Activated naive CD8-positive, alpha-beta T cell treated with anti-CD3 and anti-CD28 coated beads, Interleukin-2, amount 50 U/mL, for 24 hours (primary cell): ENCODE data around the gene KRT13.
A peak's percentile ranks its signal among the peaks of the same experiment; 100 is the strongest.

Experiments used
- ATAC-seq: fragments of 150-1000 bp; cut with Tn5 transposase; one replicate; pipeline ENCODE4 v1.10.0; 2021
- DNase-seq: peaks from one replicate; pipeline ENCODE4 v3.0.0; 2021
- H3K27ac Mint-ChIP-seq: one replicate; pipeline ENCODE4 v1.8.0; 2021; ENCODE audit warnings: mild to moderate bottlenecking, mixed read lengths
- H3K27me3 Mint-ChIP-seq: one replicate; pipeline ENCODE4 v1.8.0; 2021; ENCODE audit warnings: mixed read lengths
- H3K36me3 Mint-ChIP-seq: one replicate; pipeline ENCODE4 v1.8.0; 2021; ENCODE audit warnings: low read depth, mixed read lengths
- H3K4me1 Mint-ChIP-seq: one replicate; pipeline ENCODE4 v1.8.0; 2021; ENCODE audit warnings: mixed read lengths
- H3K4me3 Mint-ChIP-seq: one replicate; pipeline ENCODE4 v1.8.0; 2021; ENCODE audit warnings: mild to moderate bottlenecking, moderate library complexity, mixed read lengths
- H3K9me3 Mint-ChIP-seq: one replicate; pipeline ENCODE4 v1.8.0; 2021; ENCODE audit warnings: mixed read lengths

The KRT13 gene

DNA sequence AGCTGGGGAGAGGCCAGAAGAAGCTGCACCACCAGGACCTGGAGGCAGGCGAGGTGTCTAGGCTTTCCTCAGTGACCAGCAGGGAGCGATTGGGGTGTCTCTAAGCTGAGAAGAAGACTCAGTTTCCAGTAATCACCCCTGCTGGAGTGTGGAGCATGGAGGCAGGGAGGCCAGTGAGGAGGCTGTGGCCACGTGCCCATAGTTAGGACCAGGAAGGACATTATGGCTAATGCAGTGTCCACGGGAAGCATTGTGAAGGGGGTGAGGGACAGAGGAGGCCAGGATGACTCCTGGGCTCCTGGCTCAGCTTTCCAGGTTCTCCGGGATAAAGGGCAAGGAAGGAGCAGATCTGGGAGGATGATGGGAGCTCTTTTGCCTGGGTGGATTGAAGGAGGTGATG lies 5.7 kb downstream of the KRT13 start:
- Mint-ChIP-seq H3K4me1 (peaks cover 10% of the 10 kb centered on the region), H3K27ac (no peak overlapping the region), H3K4me3 (no peak overlapping the region), H3K9me3 (no peaks in the 10 kb centered on the region), H3K27me3 (peaks cover 2% of the 10 kb centered on the region), H3K36me3 (no peaks in the 10 kb centered on the region)
- ATAC-seq = no peak
- DNase-seq = no peak

DNA sequence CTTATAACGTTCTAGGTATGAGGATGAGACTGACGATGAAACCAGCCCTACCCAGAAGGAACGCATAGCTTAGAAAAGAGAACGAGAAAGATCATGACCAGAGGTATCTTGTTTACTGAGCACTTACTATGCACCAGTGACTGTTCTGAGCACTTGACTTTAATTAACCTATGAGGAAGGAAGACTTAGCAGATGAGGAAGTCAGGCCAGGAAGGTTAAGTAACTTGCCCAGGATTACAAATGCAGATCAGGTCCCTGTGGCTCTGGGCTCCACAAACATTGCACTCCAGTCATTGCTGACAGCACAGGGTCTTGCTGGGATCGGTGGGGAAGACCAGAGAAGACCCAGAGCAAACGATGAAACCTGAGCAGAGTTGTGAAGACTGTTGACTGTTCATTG lies 7.1 kb downstream of the KRT13 start:
- no peak for DNase-seq
- H3K4me3 Mint-ChIP-seq = no peak overlapping the region
- ATAC-seq = no peak
- H3K9me3 Mint-ChIP-seq = no peaks in the 10 kb centered on the region
- no peaks in the 10 kb centered on the region for H3K36me3 Mint-ChIP-seq
- peaks cover 2% of the 10 kb centered on the region for H3K27me3 Mint-ChIP-seq
- H3K4me1 Mint-ChIP-seq = peaks cover 10% of the 10 kb centered on the region
- H3K27ac Mint-ChIP-seq = no peak overlapping the region

DNA sequence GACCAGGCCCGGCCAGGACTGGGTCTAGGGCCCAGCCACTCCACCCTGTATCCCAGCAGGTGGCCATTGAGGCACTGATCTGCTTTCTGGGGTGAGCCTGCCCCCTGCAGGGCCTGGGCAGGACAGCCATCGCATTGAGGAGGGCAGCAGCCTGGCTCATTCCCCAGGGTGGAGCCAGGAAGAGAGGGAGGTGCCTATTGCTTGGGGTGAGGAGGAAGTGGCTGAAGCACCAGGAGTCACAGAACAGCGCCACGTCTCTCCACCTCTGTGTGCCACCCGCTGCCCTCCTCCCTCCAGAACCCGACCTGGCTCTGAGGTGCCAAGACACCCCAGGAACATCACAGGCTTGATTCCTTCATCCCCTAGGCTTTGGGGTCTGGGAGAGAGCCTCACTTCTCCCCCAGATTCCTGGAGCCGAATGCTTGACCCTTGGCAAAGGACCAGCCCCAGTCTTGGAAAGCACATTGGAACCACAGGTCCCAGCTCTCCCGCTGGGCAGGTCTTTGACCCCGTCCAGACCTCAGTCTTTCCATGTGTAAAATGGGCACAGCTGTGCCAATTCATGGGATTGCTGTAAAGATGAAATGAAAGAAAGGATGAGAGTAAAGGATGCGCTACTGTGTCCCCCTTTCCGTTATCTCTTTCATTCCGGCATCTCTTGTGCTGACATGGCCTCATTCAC lies 8.5 kb downstream of the KRT13 start:
- H3K27me3 Mint-ChIP-seq = peaks cover 2% of the 10 kb centered on the region

DNA sequence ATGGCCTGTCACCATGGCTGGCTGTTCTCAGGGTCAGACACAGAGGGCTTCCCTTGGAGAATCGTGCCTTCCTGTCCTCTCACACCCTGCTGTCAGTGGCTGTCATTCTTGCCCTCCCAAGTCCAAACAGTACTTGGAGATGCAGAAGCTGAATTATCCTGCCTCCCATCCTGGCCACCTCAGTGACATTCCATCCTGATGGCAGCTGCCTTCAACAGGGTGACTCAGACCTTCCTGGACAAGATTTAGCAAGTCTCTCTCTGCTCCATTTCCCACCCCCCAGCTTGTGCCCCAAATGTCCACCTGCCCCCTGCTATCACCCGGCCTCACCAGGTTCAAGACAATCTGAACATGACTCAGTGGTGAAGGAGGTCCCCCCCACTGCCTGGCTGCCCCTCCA lies 10.9 kb downstream of the KRT13 start:
- Mint-ChIP-seq H3K27me3 (peaks cover 2% of the 10 kb centered on the region), H3K27ac (no peak overlapping the region), H3K9me3 (no peaks in the 10 kb centered on the region), H3K36me3 (no peaks in the 10 kb centered on the region), H3K4me3 (no peak overlapping the region), H3K4me1 (peaks cover 11% of the 10 kb centered on the region)
- DNase-seq (no peak), ATAC-seq (no peak)

More for the DNA sequence above, 8.5 kb downstream of the KRT13 start:
- peak; percentile 67 for DNase-seq
- Mint-ChIP-seq H3K4me1 (peaks cover 10% of the 10 kb centered on the region), H3K36me3 (no peaks in the 10 kb centered on the region), H3K4me3 (no peak overlapping the region), H3K27ac (no peak overlapping the region), H3K9me3 (no peaks in the 10 kb centered on the region)
- peak; percentile 97 for ATAC-seq

DNA sequence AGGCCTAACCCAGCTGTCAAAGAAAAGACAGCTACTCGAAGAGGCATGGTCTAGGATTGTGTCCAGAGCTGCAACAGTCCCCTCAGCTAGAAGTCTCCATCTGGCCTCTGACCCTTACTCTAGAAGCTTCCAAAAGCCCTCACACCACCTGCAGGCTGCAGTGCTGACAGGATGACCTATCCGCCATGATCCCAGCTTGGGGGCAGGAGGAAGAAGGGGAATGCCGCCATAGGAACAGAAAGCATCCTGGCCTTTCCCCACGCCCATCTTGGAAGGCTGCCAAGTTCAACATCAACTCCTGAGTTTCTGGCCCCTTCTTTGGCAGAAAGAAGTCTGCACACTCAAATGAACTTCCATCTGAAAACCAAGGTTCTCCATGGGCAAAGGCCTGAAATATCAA lies 12.6 kb downstream of the KRT13 start:
- H3K27me3 Mint-ChIP-seq = no peaks in the 10 kb centered on the region
- H3K4me3 Mint-ChIP-seq = no peak overlapping the region
- H3K9me3 Mint-ChIP-seq = no peaks in the 10 kb centered on the region
- H3K4me1 Mint-ChIP-seq = peaks cover 11% of the 10 kb centered on the region
- no peaks in the 10 kb centered on the region for H3K36me3 Mint-ChIP-seq
- ATAC-seq (no peak), DNase-seq (no peak)
- H3K27ac Mint-ChIP-seq = no peak overlapping the region

DNA sequence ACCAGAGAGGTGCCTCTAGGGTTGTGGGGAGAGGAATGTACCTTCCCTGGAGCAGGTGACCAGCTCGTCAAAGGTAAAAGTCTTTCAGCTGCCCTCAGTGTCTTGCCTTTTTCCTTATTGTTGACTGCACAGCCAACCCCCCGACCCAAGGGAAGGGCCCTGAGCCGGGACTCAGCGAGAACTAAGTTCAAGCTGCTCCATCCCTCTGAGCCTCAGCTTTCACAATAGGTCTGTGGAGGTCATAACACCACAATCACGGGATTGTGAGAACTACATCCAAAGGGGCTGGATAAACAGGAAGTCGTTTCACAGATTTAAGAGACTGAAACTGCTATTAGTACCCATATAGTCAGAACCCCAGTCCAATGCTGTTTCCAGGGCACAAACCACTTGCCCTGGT lies 13.1 kb downstream of the KRT13 start:
- Mint-ChIP-seq H3K27ac (no peak overlapping the region), H3K9me3 (no peaks in the 10 kb centered on the region), H3K36me3 (no peaks in the 10 kb centered on the region), H3K4me1 (peaks cover 11% of the 10 kb centered on the region), H3K4me3 (no peak overlapping the region), H3K27me3 (no peaks in the 10 kb centered on the region)
- DNase-seq (no peak), ATAC-seq (no peak)

DNA sequence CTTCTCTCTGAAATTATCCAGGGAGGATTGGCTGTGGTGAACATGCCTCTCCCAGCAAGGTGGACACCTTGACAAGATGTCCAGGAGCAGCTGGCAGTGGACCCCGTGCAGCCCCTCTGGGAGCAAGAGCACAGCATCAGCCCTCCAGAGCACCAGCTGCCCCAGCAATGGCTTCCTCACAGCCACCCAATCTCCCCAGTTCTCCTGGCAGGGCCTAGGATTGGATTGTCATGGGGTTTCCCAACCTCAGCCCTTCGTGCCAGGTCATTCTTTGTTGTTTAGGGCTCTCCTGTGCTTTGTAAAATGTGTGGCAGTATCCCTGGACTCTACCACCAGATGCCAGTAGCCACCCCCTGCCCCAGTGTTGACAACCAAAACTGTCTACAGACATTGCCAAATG lies 13.9 kb downstream of the KRT13 start:
- DNase-seq = no peak
- H3K4me3 Mint-ChIP-seq = no peak overlapping the region
- no peaks in the 10 kb centered on the region for H3K36me3 Mint-ChIP-seq
- ATAC-seq = no peak
- no peak overlapping the region for H3K27ac Mint-ChIP-seq
- peaks cover 5% of the 10 kb centered on the region for H3K4me1 Mint-ChIP-seq
- H3K9me3 Mint-ChIP-seq = no peaks in the 10 kb centered on the region
- peaks cover under 1% of the 10 kb centered on the region for H3K27me3 Mint-ChIP-seq

DNA sequence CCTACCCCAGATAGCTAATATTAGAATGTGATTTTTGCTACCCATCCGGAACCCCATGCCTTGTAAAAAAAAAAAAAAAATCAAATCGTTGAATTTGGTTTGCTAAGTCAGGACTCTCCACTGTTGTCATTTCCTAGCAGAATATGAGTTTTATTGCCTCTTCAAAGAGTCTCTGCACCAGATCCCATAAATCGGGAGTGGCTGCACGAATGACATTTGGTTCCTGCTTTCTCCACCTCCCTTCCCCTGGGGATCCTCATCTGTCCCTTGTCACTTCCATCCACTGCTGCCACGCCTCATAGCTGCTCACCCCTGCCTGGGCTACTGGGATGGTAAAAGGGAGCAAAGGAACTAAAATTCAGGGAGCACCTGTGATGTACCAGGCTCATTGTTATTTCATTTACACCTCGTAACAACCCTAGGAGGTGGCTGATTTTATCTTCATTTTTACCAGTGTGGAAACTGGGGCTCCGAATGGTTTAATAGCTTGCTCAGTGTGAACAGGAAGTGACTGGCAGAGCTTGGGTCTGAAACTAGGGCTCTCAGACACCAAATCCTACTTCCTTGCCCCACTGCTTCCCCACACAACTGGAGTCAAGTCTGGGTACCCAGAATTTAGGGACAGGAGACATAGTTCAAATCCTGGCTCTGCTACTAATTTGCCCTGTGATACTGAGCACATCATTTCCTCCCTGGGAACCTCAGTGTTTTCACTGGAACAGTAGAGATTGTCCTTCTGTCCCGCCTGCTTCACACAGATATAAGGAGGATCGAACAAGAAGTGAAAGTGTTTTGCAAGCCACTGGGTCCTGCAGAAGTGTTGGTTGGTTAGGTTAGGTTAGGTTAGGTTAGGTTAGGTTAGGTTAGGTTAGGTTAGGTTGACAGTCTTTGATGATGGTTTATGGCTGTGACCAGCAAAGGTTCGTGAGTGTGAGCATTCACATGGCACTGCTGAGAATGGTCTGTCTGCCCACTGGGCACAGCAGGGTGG lies 15.1 kb downstream of the KRT13 start:
- Mint-ChIP-seq H3K4me3 (no peak overlapping the region), H3K27ac (no peak overlapping the region), H3K27me3 (peaks cover 3% of the 10 kb centered on the region), H3K4me1 (peaks cover 2% of the 10 kb centered on the region), H3K36me3 (no peaks in the 10 kb centered on the region), H3K9me3 (no peaks in the 10 kb centered on the region)
- DNase-seq (no peak), ATAC-seq (no peak)

DNA sequence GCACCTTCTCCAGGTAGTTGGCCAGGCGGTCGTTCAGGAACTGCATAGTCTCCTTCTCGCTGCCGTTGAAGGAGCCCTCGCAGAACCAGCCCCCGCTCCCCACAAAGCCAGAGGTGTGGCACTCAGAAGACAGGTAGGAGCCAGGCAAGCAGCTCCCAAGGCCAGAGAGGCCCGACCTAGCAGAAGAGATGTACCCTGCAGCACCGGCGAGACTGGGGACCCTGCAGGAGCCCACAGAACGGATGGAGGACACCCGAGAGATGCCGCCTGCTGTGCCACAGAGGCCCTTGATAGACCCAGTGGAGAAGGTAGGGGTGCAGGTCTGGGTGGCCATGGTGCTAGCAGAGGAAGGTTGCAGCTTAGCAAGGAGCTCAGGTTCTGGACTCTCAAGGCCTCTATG lies 15.9 kb downstream of the KRT13 start, which contains the start of gene KRT36:
KRT36 (minus strand) TSS at position 380 of the 400 bp plus-strand sequence; CDS start at position 334, 46 bp downstream.
- DNase-seq (no peak), ATAC-seq (no peak)
- Mint-ChIP-seq H3K36me3 (no peaks in the 10 kb centered on the region), H3K4me3 (no peak within 1 kb of the TSS), H3K9me3 (no peaks in the 10 kb centered on the region), H3K4me1 (peaks cover 2% of the 10 kb centered on the region), H3K27ac (no peak within 1 kb of the TSS), H3K27me3 (peaks cover 3% of the 10 kb centered on the region)

DNA sequence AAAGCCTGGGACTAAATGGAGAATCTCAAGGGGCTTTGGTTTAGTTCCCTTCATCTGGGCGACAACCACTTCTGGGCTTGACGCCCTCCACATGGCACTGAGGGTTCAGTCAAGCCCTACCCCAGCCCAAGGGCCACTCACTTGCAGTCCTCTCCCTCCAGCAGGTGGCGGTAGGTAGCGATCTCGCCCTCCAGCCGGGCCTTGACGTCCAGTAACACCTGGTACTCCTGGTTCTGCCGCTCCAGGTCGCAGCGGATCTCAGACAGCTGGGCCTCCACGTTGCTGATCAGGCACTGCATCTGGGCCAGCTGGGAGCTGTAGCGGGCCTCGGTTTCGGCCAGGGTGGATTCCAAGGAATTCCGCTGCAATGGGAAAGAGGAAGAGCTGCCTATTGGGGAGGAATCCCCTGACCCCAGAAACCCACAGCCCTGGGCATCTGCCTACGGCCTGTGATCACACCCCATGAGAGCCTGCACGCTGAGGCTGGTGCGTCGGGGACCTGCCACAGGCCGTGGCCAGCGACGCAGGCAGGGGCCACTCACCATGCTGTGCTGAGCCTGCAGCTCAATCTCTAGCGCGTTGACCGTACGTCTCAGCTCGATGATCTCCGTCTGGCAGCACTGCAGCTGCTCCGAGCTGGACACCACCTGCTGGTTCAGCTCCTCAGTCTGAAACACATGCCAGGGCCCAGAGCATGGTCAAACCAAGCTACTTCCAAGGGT lies 18.4 kb downstream of the KRT13 start:
- Mint-ChIP-seq H3K36me3 (no peaks in the 10 kb centered on the region), H3K4me3 (no peak overlapping the region), H3K27me3 (peaks cover 3% of the 10 kb centered on the region), H3K27ac (no peak overlapping the region), H3K9me3 (no peaks in the 10 kb centered on the region), H3K4me1 (peaks cover 2% of the 10 kb centered on the region)
- DNase-seq (peak; percentile 51), ATAC-seq (no peak)

DNA sequence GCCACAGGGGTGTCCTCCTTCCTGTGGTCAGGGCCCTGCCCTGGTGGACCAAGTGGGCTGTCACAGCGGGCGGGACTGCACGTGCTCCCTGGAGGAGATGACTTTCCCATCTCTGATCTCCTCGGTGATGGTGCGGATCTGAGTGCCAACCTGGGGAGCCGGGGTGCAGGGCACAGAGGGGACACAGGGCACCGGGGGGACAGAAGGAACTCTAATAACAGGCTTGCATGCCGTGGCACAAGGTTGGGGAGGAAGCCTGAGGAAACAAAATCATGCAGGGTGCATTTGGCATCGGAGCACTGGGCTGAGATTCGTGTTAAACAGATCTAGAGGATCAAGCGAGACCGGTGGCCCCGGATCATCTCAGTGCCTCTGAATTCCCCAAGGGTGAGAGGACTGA lies 19.1 kb downstream of the KRT13 start:
- Mint-ChIP-seq H3K9me3 (no peaks in the 10 kb centered on the region), H3K27me3 (peaks cover 3% of the 10 kb centered on the region), H3K4me3 (no peak overlapping the region), H3K36me3 (no peaks in the 10 kb centered on the region), H3K4me1 (peaks cover 2% of the 10 kb centered on the region), H3K27ac (no peak overlapping the region)
- ATAC-seq = no peak
- no peak for DNase-seq

DNA sequence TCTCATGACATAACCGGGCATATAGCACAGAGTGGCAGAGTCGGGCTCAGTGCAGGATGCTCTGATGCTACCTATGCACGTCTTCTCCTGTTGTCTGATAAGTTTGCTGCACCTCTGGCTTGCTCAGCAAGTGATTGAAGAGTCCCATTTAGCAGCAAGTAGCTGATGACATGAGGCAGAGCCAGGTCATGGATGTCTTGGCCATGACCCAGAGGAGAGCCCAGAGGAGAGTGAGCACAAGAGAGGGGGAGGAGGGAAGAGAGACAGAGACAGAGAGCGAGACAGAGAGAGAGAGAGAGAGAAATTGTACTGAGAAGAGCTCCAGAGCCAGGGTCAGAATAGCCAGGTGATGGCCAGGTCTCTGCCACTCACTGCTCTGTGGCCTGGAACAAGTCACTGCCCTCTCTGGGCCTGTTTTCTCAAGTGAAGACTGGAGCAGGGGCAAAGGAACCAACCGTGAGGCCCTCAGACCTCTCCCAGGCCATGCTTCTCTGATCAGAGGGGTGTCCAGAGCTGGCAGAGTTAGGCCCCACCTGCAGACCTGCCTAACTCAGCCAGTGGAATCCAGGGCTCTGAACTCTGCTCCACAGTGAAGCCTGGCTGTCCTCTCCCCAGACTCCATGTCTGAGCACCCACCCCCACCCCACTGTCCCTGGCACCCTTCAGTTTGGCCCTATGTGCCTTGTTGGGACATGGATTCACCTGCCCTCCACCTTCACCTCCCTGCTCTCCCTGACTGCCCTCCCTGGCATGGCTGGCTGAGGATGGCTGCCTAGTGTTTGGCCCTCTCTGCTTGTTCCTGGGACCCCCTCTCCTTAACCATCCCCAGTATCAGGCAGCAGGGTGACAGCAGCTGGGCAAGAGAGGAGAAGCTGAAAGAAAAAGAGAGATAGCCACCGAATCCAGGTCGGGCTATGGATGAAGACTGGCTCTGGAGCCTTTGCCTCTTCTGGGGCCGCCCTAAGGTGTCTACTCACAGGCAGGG lies 20.2 kb downstream of the KRT13 start:
- Mint-ChIP-seq H3K4me1 (peaks cover 2% of the 10 kb centered on the region), H3K9me3 (no peaks in the 10 kb centered on the region), H3K27me3 (peaks cover 3% of the 10 kb centered on the region), H3K27ac (no peak overlapping the region), H3K4me3 (no peak overlapping the region), H3K36me3 (no peaks in the 10 kb centered on the region)
- DNase-seq = no peak
- no peak for ATAC-seq

DNA sequence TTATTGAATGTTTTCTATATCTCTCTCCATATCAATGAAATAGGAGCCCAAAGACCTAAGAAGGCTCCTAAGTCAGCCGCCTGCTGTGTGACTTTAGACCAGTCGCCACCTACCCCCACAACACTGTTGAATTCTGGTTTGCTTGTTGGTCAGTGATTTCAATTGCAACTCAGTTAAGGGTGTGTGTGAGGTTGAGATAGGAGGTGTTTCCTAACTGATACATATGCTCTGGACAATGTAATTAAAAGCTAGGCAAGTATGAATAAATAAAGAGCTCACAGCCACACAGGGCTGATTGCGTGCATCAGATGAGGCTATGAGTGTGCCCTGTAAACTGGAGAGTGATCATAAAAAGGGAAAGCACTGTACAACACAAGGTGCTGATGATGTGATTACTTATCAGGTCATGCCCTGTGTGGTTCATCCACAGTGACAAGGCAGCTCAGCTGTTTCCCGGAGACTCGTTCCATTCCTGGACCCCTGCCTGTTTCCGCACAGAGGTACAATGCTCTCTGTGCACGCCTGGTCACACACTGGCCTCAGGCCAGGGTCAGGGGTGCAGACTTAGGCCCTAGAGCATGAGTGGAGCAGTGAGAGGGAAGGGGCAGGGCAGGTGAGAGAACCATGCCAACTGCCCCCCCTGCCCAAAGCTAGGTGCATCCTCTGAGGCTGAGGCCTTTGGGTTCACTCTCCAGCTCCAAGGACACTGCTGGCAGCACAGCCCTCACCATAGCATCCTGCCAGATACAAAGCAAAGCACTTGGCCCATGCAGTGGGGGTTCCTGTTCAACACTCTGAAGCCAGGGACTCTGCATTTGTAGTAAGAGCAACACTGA lies 21.2 kb downstream of the KRT13 start:
- DNase-seq = no peak
- Mint-ChIP-seq H3K4me1 (no peaks in the 10 kb centered on the region), H3K27ac (no peak overlapping the region), H3K27me3 (peaks cover 3% of the 10 kb centered on the region), H3K36me3 (no peaks in the 10 kb centered on the region), H3K9me3 (no peaks in the 10 kb centered on the region), H3K4me3 (no peak overlapping the region)
- ATAC-seq = no peak
